HepG2 (cell line): Measurements from ENCODE around the gene NEMP2. TPM values are rescaled to one million over a fixed set of nuclear protein-coding genes. Genes with fewer than 3 reads are reported as not detected.

ENCODE experiments used
- FOXO1 ChIP-seq: sonication (generic); formaldehyde crosslinking; IDR thresholded peaks from 2 replicates; pipeline ENCODE4 v1.4.0; 2020; ENCODE audit warnings: missing genetic modification reagents
- JARID2 ChIP-seq: sonication (generic); formaldehyde crosslinking; IDR thresholded peaks from 2 replicates; pipeline ENCODE4 v1.8.1; 2023; ENCODE audit warnings: missing genetic modification reagents, inconsistent platforms; ENCODE audit not compliant: insufficient replicate concordance
- MIER3 ChIP-seq: IDR thresholded peaks from 2 replicates; pipeline ENCODE4 v1.6.1; 2016; ENCODE audit warnings: missing compliant biosample characterization, borderline replicate concordance
- SP140L ChIP-seq: sonication (generic); formaldehyde crosslinking; IDR thresholded peaks from 2 replicates; pipeline ENCODE4 v1.4.0; 2020; ENCODE audit warnings: missing genetic modification reagents, borderline replicate concordance
- TEAD3 ChIP-seq: optimal IDR thresholded peaks from 2 replicates; pipeline ENCODE3; 2016; ENCODE audit warnings: borderline replicate concordance
- ZBTB8A ChIP-seq: sonication (generic); formaldehyde crosslinking; IDR thresholded peaks from 2 replicates; pipeline ENCODE4 v1.4.0; 2020; ENCODE audit warnings: mild to moderate bottlenecking, low read depth, missing genetic modification reagents, borderline replicate concordance
- ZNF296 ChIP-seq: sonication (generic); formaldehyde crosslinking; conservative IDR thresholded peaks from 2 replicates; pipeline ENCODE4 v1.5.0; 2020; ENCODE audit warnings: mild to moderate bottlenecking, missing genetic modification reagents
- ZNF337 ChIP-seq: sonication (generic); formaldehyde crosslinking; IDR thresholded peaks from 2 replicates; pipeline ENCODE4 v1.5.1; 2020; ENCODE audit warnings: missing genetic modification reagents, low read depth, mild to moderate bottlenecking, borderline replicate concordance
- polyA plus RNA-seq, 8 experiments: library from polyadenylated mRNA; depleted of rRNA in 3 of 8; stranded (reverse) in 7 of 8; unstranded in 1 of 8; fragments of >200 nt; fragmentation: Illumina TruSeq in 4 of 8; extraction: Trizol in 4 of 8; gene quantifications; 2 replicates each; pipeline versions ENCODE4 v1.2.1 to v1.2.3, GENCODE V29; 2011 to 2016; ENCODE audit warnings: low read depth in 4 of 8, missing spikeins in 1 of 8, mixed read lengths in 1 of 8; ENCODE audit not compliant: insufficient read depth in 1 of 8
- total RNA-seq, 5 experiments: library from RNA; depleted of rRNA; stranded (reverse); fragments of >200 nt; fragmentation: Illumina TruSeq; extraction: Trizol; gene quantifications; 2 replicates each; pipeline ENCODE4 v1.2.3, GENCODE V29; 2016; ENCODE audit warnings: low read depth in 1 of 5
- TF ChIP-seq, protein P1 (sequence below): sonication (generic); formaldehyde crosslinking; IDR thresholded peaks from 2 replicates; pipeline ENCODE4 v1.5.0; 2020; ENCODE audit warnings: missing genetic modification reagents
- TF ChIP-seq, protein P2 (sequence below): IDR thresholded peaks from 2 replicates; pipeline ENCODE4 v1.6.1; 2012; ENCODE audit warnings: inconsistent platforms
- TF ChIP-seq, protein P3 (sequence below): sonication (generic); formaldehyde crosslinking; IDR thresholded peaks from 2 replicates; pipeline ENCODE4 v1.9.0; 2021; ENCODE audit warnings: missing genetic modification reagents, mild to moderate bottlenecking, borderline replicate concordance
- TF ChIP-seq, protein P4 (sequence below): sonication (generic); formaldehyde crosslinking; IDR thresholded peaks from 2 replicates; pipeline ENCODE4 v1.5.0; 2020; ENCODE audit warnings: missing genetic modification reagents
- TF ChIP-seq, protein P5 (sequence below): sonication (generic); formaldehyde crosslinking; IDR thresholded peaks from 2 replicates; pipeline ENCODE4 v1.9.0; 2021; ENCODE audit warnings: missing genetic modification reagents, borderline replicate concordance
- TF ChIP-seq, protein P6 (sequence below): sonication (generic); formaldehyde crosslinking; IDR thresholded peaks from 2 replicates; pipeline ENCODE4 v1.4.0; 2020; ENCODE audit warnings: missing genetic modification reagents, borderline replicate concordance

NEMP2 gene
- total and polyA plus RNA-seq, 2 of the 13 experiments (the other 11 are each of a cell fraction or from before 2014, with no cell fraction given), result 2.4 to 9.8 TPM

DNA sequence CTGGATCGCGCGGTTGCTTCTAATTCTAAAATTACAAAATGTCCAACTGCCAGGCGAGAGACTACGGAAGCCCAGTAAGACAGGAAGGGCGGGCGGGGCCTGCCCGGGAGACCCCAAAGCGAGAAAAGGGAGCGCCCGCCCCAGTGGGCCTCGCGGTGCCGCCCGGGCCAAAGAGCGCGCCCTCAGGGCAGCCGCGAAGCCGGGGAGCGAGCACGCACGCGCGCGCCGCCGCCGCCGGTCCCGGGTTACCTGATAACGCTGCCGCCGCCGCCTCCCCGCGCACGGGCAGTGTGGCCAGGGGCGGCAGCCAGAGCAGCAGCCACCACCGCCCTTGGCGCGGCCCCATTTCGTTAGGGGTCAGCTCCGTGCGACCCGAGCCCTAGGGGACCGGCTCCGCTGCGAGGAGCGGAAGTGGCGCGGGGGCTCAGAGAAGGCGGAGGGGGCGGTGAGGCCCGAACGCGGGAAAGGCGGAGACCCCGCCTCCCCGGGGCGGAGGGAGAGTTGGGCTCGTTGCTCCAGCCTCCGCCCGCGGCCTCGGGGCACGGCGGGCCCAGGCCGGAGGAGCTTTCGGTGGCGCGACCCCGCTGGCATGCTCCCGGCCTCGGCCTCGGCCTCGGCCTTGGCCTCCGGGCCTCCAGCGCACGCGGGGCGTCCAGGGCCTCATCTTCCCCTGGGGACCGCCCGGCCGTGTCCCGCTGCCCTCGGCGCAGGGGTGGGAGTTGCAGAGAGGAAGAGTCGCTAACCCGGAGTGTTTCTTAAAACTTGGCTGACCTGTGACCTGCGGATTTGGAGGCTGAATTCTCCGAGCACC is at the start of gene NEMP2 (continued):
- TF ChIP-seq, protein P1, sequence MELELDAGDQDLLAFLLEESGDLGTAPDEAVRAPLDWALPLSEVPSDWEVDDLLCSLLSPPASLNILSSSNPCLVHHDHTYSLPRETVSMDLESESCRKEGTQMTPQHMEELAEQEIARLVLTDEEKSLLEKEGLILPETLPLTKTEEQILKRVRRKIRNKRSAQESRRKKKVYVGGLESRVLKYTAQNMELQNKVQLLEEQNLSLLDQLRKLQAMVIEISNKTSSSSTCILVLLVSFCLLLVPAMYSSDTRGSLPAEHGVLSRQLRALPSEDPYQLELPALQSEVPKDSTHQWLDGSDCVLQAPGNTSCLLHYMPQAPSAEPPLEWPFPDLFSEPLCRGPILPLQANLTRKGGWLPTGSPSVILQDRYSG (CRISPR knock-in tag), result peak; percentile 77
- TF ChIP-seq, protein P2, sequence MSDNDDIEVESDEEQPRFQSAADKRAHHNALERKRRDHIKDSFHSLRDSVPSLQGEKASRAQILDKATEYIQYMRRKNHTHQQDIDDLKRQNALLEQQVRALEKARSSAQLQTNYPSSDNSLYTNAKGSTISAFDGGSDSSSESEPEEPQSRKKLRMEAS, result peak; percentile 93
- TF ChIP-seq JARID2 (CRISPR knock-in tag), result no peak
- no peak for TF ChIP-seq SP140L
- TF ChIP-seq, protein P3, sequence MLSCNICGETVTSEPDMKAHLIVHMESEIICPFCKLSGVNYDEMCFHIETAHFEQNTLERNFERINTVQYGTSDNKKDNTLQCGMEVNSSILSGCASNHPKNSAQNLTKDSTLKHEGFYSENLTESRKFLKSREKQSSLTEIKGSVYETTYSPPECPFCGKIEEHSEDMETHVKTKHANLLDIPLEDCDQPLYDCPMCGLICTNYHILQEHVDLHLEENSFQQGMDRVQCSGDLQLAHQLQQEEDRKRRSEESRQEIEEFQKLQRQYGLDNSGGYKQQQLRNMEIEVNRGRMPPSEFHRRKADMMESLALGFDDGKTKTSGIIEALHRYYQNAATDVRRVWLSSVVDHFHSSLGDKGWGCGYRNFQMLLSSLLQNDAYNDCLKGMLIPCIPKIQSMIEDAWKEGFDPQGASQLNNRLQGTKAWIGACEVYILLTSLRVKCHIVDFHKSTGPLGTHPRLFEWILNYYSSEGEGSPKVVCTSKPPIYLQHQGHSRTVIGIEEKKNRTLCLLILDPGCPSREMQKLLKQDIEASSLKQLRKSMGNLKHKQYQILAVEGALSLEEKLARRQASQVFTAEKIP (CRISPR knock-in tag), result no peak
- peak; percentile 56; the same call in 1 of the 2 replicates for TF ChIP-seq FOXO1 (CRISPR knock-in tag)
- peak; percentile 96; the same call in 1 of the 2 replicates for TF ChIP-seq ZNF337
- TF ChIP-seq ZBTB8A (CRISPR knock-in tag), result no peak
- TF ChIP-seq, protein P4, sequence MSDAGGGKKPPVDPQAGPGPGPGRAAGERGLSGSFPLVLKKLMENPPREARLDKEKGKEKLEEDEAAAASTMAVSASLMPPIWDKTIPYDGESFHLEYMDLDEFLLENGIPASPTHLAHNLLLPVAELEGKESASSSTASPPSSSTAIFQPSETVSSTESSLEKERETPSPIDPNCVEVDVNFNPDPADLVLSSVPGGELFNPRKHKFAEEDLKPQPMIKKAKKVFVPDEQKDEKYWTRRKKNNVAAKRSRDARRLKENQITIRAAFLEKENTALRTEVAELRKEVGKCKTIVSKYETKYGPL (CRISPR knock-in tag), result no peak
- TF ChIP-seq, protein P5, sequence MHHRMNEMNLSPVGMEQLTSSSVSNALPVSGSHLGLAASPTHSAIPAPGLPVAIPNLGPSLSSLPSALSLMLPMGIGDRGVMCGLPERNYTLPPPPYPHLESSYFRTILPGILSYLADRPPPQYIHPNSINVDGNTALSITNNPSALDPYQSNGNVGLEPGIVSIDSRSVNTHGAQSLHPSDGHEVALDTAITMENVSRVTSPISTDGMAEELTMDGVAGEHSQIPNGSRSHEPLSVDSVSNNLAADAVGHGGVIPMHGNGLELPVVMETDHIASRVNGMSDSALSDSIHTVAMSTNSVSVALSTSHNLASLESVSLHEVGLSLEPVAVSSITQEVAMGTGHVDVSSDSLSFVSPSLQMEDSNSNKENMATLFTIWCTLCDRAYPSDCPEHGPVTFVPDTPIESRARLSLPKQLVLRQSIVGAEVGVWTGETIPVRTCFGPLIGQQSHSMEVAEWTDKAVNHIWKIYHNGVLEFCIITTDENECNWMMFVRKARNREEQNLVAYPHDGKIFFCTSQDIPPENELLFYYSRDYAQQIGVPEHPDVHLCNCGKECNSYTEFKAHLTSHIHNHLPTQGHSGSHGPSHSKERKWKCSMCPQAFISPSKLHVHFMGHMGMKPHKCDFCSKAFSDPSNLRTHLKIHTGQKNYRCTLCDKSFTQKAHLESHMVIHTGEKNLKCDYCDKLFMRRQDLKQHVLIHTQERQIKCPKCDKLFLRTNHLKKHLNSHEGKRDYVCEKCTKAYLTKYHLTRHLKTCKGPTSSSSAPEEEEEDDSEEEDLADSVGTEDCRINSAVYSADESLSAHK, result no peak
- peak; percentile 61 for TF ChIP-seq TEAD3 (CRISPR knock-in tag)
- TF ChIP-seq ZNF296, result 0 out of 2 replicates have a peak, but pooled peaks have one; percentile 30
- 0 out of 2 replicates have a peak, but pooled peaks have one; percentile 47 for TF ChIP-seq MIER3
- TF ChIP-seq, protein P6, sequence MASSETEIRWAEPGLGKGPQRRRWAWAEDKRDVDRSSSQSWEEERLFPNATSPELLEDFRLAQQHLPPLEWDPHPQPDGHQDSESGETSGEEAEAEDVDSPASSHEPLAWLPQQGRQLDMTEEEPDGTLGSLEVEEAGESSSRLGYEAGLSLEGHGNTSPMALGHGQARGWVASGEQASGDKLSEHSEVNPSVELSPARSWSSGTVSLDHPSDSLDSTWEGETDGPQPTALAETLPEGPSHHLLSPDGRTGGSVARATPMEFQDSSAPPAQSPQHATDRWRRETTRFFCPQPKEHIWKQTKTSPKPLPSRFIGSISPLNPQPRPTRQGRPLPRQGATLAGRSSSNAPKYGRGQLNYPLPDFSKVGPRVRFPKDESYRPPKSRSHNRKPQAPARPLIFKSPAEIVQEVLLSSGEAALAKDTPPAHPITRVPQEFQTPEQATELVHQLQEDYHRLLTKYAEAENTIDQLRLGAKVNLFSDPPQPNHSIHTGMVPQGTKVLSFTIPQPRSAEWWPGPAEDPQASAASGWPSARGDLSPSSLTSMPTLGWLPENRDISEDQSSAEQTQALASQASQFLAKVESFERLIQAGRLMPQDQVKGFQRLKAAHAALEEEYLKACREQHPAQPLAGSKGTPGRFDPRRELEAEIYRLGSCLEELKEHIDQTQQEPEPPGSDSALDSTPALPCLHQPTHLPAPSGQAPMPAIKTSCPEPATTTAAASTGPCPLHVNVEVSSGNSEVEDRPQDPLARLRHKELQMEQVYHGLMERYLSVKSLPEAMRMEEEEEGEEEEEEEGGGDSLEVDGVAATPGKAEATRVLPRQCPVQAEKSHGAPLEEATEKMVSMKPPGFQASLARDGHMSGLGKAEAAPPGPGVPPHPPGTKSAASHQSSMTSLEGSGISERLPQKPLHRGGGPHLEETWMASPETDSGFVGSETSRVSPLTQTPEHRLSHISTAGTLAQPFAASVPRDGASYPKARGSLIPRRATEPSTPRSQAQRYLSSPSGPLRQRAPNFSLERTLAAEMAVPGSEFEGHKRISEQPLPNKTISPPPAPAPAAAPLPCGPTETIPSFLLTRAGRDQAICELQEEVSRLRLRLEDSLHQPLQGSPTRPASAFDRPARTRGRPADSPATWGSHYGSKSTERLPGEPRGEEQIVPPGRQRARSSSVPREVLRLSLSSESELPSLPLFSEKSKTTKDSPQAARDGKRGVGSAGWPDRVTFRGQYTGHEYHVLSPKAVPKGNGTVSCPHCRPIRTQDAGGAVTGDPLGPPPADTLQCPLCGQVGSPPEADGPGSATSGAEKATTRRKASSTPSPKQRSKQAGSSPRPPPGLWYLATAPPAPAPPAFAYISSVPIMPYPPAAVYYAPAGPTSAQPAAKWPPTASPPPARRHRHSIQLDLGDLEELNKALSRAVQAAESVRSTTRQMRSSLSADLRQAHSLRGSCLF (CRISPR knock-in tag), result no peak
